K562 (cell line): ENCODE data around the gene POM121.
"Not testable (repeated sequence)": the region's sequence is repeated elsewhere in the genome, so short reads cannot be mapped to it uniquely, and the experiment has no call there.

Experiments
- CREB1 ChIP-seq, 2 experiments: sonication (generic) in 1 of 2; formaldehyde crosslinking in 1 of 2; IDR thresholded peaks; 2 replicates each; pipeline versions ENCODE4 v1.6.1 to v1.8.0; 2012 to 2022; ENCODE audit warnings: inconsistent platforms in 1 of 2, mild to moderate bottlenecking in 1 of 2, missing genetic modification reagents in 1 of 2, moderate library complexity in 1 of 2
- E2F5 ChIP-seq: sonication (generic); formaldehyde crosslinking; IDR thresholded peaks from 2 replicates; pipeline ENCODE4 v1.8.0; 2022; ENCODE audit warnings: mild to moderate bottlenecking, missing genetic modification reagents
- MAX ChIP-seq: sonication (generic); formaldehyde crosslinking; IDR thresholded peaks from 2 replicates; pipeline ENCODE4 v1.9.0; 2022; ENCODE audit warnings: mild to moderate bottlenecking, missing genetic modification reagents
- MCM5 ChIP-seq: fragments of 450-650 bp; IDR thresholded peaks from 2 replicates; pipeline ENCODE4 v1.6.1; 2016; ENCODE audit warnings: low read depth
- PREB ChIP-seq: sonication (generic); formaldehyde crosslinking; IDR thresholded peaks from 2 replicates; pipeline ENCODE4 v1.8.1; 2023; ENCODE audit warnings: mild to moderate bottlenecking, missing genetic modification reagents
- RFX5 ChIP-seq: IDR thresholded peaks from 2 replicates; pipeline ENCODE4 v1.6.1; 2011; ENCODE audit warnings: low read depth, mild to moderate bottlenecking, improper control_type of control experiment, low read length
- SMARCB1 ChIP-seq: IDR thresholded peaks from 2 replicates; pipeline ENCODE4 v1.6.1; 2011; ENCODE audit warnings: improper control_type of control experiment, low read depth; ENCODE audit not compliant: insufficient read length
- SP1 ChIP-seq: sonication (generic); formaldehyde crosslinking; IDR thresholded peaks from 2 replicates; pipeline ENCODE4 v1.8.1; 2022; ENCODE audit warnings: mild to moderate bottlenecking, missing genetic modification reagents
- ZNF146 ChIP-seq: IDR thresholded peaks from one replicate; pipeline ENCODE4 v1.6.1; 2018; ENCODE audit warnings: missing compliant biosample characterization; ENCODE audit not compliant: unreplicated experiment

GRCh38 chr7:72879079-72879736, 45.7 kb upstream of the POM121 start:
- TF ChIP-seq ZNF146 (CRISPR knock-in tag); E2F5 (CRISPR knock-in tag); MCM5; PREB (CRISPR knock-in tag); SP1 (CRISPR knock-in tag); RFX5; SMARCB1: not testable (repeated sequence)
- TF ChIP-seq MAX (CRISPR knock-in tag) (peak; percentile 89), CREB1 (IDR thresholded peaks at IDR 0.05) (peak; percentile 26), CREB1 (CRISPR knock-in tag; IDR thresholded peaks at IDR 0.05) (peak; percentile 72; the same call in 1 of the 2 replicates)
